SK-N-DZ (cell line): ENCODE measurements around the gene SETD9.

ENCODE experiments used
- DNase-seq: peaks from one replicate; pipeline ENCODE4 v3.0.0-alpha.2; 2015; ENCODE audit warnings: low spot score

Gene SETD9

DNA sequence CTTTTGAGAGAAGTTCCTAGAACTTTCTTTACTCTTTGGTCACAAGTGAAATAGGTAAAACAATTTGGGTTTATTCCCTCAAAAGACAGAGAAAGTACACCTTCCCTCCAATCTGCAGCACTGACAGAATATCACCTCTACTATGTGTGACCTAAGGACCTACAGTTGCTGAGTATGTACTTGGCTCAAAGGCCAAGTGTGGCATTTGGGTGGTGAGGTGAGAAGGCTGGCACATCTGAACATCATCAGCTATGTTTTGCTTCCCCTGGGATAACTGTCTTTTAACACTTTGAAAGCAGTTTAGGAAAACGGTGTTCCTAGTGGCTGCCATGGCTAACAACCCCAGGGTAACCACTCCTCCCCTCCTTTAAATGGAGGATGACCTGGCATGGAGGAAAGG, 24.9 kb downstream of the SETD9 start:
- DNase-seq: no peak

DNA sequence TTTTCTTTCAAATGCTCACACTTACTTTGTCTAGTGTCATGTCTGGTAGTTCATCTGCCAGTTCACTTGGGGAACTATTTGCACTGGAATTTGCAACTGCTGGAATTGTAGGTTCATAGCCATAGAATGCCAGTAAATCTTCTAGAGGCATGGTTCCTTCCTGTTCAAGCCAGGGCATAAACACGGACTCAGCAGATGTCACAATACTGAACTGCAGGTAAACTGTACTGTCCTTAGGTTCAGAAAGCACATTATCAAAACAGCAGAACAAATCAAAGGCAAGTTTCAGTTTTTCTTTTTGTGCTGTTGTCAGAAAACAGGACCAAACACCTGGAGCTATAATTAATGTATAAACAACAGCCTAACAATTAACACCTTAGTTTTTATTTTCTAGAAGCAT, 29.5 kb downstream of the SETD9 start:
- DNase-seq: no peak

DNA sequence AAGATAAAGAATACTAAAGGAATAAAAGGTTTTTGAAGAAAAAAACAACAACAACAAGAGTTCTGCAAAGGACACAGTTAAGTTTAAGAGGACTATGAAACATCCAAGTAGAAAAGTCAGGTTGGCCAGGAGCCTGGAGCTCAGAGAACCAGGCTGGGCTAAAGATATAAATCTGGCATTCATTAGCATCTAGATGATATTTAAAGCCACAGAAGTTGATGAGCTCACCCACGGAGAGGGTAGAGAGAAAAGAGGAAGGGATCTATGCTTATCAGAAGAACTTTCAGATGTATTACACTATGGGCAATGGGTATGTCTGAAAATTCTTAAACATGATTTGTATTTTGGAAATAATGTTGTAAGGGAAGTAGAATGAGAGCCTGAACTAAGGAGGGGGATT, 32.6 kb downstream of the SETD9 start:
- DNase-seq: no peak

- no peak for DNase-seq
Observed at GRCh38 chr5:56947052-56947451, 37.7 kb downstream of the SETD9 start.

GRCh38 chr5:56950626-56951125, 41.3 kb downstream of the SETD9 start:
- peak; percentile 53 for DNase-seq

DNA sequence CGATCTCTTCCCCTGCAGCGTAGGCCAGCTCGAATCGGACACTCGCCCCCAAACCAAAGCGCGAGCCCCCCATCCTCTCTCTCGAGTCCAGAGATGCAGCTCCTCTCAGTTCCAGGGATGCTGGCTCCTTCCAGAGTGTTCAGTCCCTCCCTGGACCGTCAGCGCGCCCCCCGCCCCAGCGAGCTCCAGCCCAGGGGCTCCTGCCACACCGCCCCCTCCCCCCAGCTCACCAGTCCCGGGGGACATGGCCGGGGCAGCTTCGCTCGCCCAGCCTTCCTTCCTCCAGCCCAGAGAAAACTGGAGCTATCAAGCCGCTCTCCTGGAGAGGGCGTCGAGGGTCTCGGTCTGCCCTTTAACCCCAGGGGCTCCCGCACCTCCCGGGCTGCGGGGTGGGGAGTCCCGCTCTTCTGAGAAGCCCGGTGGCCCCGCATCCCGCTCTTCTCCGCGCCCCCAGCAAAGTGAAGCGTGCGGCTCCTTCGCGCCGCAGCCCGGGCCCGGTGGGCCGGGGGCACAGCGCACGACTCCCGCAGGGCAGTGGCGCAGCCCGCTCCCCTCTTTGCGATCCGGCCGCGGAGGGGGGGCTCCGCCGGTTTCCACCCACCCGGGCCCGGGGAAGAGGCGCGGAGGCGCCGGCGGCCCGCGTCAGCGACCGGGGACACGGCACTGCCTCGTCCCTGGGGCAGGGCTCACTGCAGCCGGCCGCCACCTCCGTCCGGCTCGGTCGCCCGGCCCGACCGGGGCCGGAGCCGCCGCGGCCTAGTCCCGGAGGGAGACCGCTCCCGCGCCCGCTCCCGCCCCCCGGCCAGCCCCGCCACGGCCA, 41.9 kb downstream of the SETD9 start:
- DNase-seq: peak; percentile 78

DNA sequence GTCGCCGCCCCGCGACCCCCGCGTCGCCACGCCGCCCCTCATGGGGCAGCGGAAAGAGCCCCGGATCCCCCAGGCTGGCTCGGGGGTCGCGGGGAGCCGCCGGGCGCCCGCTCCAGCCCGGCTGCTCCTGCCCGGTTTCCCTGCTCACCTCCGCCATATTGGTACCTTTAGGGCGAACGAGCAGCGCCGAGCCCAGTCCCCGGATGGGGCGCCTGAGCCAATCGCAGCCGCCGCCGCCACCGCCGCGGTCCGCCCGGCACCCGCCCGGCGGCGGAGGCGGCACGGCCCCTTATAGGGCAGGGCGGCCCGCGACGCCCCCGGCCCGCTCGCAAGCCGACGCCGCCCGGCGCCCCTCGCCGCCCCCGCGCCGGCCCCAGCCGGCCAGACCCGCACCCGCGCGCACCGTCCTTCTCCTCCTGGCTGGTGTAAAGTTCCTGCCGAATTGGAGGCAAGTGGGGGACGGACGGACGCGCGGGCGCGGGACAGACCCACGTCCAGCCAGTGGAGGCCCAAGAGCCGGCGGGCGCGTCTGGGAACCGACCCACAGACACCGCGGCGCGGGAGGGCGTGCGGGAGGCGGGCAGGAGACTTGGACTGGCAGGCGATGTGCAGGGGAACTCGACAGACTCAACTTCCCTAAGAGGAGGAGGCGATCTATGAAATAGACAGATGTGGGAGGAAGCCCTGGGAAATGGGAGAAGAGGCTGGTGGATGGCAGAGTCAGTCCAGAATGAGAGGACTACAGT, 42.7 kb downstream of the SETD9 start, which contains the start of gene MIER3:
MIER3 (minus strand) TSS at position 178 of the 746 bp plus-strand sequence; CDS start at position 157, 21 bp downstream.
- peak; percentile 69 for DNase-seq

GRCh38 chr5:56954262-56954661, 44.9 kb downstream of the SETD9 start:
- no peak for DNase-seq

DNA sequence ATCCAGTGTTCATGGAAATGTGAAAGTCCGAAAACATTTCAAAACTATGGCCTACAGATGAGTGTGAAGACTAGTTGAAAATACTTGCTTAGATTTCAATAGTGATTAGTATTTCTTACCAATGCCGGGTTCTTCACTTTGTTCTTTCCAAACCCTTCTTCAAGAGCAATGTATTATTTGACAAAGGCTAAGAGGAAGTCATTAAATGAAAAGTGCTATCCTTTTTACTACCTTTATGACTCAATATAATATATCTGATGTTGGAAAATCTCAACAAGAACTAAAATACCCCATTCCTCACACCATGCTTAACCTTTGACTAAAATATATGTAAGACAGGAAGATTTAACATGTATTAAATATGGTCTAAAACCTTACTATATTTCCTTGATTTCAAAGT, 49.2 kb downstream of the SETD9 start:
- no peak for DNase-seq

DNA sequence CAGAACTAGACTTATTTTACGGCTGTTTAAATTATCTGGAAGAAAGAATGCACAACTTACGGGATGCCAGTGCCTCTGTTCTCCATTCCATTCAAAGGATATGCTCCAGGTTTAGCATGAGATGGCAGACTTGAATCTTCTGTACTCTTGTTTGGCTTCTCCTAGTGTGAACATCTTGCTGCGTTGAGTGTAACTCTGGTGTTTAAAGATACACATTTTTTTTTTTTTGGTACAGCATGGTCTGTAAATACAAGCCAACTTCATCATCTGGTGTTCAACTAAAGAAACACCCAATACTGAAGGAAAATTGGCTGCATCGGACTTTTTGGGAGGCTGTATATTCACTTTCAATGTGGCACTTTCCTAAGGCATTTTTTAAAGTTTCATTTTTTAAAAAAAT, 49.9 kb downstream of the SETD9 start:
- DNase-seq: no peak

GRCh38 chr5:56961746-56962145, 52.4 kb downstream of the SETD9 start:
- DNase-seq: no peak

GRCh38 chr5:56962286-56962685, 52.9 kb downstream of the SETD9 start:
- DNase-seq: no peak

- no peak for DNase-seq
Observed at GRCh38 chr5:56963246-56963645, 53.9 kb downstream of the SETD9 start.

- no peak for DNase-seq
Observed at GRCh38 chr5:56964173-56964572, 54.8 kb downstream of the SETD9 start.
